Measurements from ENCODE around the gene KERA. TPM values are rescaled to one million over a fixed set of nuclear protein-coding genes. Genes with fewer than 3 reads are reported as not detected.

KERA gene
- total and polyA plus RNA-seq, 9 of the 15 experiments (the other 6 are each of a cell fraction or from before 2014, with no cell fraction given) = not detected

DNA sequence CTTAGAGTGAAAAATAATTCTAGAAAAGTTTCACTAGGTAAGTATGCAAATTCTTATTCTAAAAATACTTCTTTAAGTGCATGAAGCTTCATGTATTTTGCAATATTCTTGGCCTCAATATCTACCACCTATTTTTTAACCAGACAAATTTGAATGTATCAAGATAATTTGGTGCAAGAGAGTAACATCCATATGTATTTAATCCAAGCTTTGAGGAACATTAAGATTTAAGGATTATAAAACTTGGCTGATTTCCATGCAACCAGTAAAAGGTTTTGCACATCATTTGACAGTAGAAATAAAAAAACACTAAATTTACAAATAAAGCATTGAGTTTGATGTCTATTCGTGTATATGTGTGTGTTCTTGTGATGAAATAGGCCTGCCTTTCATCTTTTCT is 45.8 kb upstream of the KERA start (continued):
- TF ChIP-seq, protein P1, sequence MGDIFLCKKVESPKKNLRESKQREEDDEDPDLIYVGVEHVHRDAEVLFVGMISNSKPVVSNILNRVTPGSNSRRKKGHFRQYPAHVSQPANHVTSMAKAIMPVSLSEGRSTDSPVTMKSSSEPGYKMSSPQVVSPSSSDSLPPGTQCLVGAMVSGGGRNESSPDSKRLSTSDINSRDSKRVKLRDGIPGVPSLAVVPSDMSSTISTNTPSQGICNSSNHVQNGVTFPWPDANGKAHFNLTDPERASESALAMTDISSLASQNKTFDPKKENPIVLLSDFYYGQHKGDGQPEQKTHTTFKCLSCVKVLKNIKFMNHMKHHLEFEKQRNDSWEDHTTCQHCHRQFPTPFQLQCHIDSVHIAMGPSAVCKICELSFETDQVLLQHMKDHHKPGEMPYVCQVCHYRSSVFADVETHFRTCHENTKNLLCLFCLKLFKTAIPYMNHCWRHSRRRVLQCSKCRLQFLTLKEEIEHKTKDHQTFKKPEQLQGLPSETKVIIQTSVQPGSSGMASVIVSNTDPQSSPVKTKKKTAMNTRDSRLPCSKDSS (IDR thresholded peaks at IDR 0.05; ENCODE audit: low read depth, partially characterized antibody) = no peak
- TF ChIP-seq GABPB1 (CRISPR knock-in tag; IDR thresholded peaks at IDR 0.05) (no peak), SMARCC2 (IDR thresholded peaks at IDR 0.05; ENCODE audit: low read depth) (no peak)
- TF ChIP-seq, protein P2, sequence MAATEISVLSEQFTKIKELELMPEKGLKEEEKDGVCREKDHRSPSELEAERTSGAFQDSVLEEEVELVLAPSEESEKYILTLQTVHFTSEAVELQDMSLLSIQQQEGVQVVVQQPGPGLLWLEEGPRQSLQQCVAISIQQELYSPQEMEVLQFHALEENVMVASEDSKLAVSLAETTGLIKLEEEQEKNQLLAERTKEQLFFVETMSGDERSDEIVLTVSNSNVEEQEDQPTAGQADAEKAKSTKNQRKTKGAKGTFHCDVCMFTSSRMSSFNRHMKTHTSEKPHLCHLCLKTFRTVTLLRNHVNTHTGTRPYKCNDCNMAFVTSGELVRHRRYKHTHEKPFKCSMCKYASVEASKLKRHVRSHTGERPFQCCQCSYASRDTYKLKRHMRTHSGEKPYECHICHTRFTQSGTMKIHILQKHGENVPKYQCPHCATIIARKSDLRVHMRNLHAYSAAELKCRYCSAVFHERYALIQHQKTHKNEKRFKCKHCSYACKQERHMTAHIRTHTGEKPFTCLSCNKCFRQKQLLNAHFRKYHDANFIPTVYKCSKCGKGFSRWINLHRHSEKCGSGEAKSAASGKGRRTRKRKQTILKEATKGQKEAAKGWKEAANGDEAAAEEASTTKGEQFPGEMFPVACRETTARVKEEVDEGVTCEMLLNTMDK (IDR thresholded peaks at IDR 0.05; ENCODE audit: borderline replicate concordance, insufficient read depth, low read depth, low read length, poor library complexity, severe bottlenecking) = no peak

DNA sequence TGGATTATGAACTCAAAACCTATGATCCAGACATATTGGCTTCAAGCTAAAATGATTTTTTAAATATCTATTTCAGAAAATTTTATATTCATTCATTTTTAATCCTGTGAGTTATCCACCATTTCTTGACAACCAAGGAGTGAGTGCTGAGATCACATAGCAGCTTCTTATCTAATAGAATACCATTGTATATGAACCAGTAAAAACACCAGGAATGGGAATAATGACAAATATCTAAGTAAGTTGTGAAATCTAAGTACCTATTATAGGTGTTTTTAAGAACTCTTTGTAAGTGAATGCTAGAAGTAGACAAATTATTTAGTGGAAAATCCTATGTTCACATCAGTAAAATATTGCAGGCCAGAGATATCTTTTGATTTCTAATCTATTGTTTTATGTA is 45.3 kb upstream of the KERA start:
- DNase-seq (ENCODE audit: extremely low read depth in 1 of 4, low spot score in 3 of 4) (no peak), ATAC-seq (no peak)
- no TSS peak for BruUV-seq (replicated peaks)

More for the DNA sequence above, 45.3 kb upstream of the KERA start:
- H2AFZ ChIP-seq (ENCODE audit: low read depth, low read length) = no peak overlapping the region
- no peaks in the 10 kb centered on the region for H3K9me1 ChIP-seq (ENCODE audit: control insufficient read depth, insufficient read depth, low read length)
- no peaks in the 10 kb centered on the region for H3K27me3 ChIP-seq (ENCODE audit: control insufficient read depth in 2 of 2, insufficient read depth in 2 of 2, low read length in 2 of 2)
- H3K27ac ChIP-seq (ENCODE audit: extremely low read depth, low read depth, low read length) = no peak overlapping the region
- CTCF ChIA-PET (ENCODE audit: low intra/inter-chr PET ratio) = no interaction called here
- POLR2A ChIA-PET = no interaction called here
- intact Hi-C loops (cut with micrococcal nuclease) = loop anchor here (10.0 kb wide), 1 partner anchor 222 kb away; no protein-coding TSS in a partner anchor
- in situ Hi-C loops (cut with MboI) = no loop called here
- no peaks in the 10 kb centered on the region for H3K4me1 ChIP-seq (replicated peaks in 1 of 2; ENCODE audit: control insufficient read depth in 2 of 2, insufficient read depth in 2 of 2, low read length in 2 of 2)
- TF ChIP-seq, protein P3, sequence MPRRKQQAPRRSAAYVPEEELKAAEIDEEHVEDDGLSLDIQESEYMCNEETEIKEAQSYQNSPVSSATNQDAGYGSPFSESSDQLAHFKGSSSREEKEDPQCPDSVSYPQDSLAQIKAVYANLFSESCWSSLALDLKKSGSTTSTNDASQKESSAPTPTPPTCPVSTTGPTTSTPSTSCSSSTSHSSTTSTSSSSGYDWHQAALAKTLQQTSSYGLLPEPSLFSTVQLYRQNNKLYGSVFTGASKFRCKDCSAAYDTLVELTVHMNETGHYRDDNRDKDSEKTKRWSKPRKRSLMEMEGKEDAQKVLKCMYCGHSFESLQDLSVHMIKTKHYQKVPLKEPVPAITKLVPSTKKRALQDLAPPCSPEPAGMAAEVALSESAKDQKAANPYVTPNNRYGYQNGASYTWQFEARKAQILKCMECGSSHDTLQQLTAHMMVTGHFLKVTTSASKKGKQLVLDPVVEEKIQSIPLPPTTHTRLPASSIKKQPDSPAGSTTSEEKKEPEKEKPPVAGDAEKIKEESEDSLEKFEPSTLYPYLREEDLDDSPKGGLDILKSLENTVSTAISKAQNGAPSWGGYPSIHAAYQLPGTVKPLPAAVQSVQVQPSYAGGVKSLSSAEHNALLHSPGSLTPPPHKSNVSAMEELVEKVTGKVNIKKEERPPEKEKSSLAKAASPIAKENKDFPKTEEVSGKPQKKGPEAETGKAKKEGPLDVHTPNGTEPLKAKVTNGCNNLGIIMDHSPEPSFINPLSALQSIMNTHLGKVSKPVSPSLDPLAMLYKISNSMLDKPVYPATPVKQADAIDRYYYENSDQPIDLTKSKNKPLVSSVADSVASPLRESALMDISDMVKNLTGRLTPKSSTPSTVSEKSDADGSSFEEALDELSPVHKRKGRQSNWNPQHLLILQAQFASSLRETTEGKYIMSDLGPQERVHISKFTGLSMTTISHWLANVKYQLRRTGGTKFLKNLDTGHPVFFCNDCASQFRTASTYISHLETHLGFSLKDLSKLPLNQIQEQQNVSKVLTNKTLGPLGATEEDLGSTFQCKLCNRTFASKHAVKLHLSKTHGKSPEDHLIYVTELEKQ (CRISPR knock-in tag; IDR thresholded peaks at IDR 0.05) = no peak
- no peak for TF ChIP-seq SMARCA4 (IDR thresholded peaks at IDR 0.05)
- TF ChIP-seq NELFE (IDR thresholded peaks at IDR 0.05; ENCODE audit: insufficient read depth, insufficient read length) = no peak
- TF ChIP-seq CCNT2 (IDR thresholded peaks at IDR 0.05; ENCODE audit: borderline replicate concordance, extremely low read depth, insufficient read length, low read depth, low read length) = no peak
- TF ChIP-seq SRF (CRISPR knock-in tag; IDR thresholded peaks at IDR 0.05) = no peak
- TF ChIP-seq ZEB2 (IDR thresholded peaks at IDR 0.05) = no peak
- no peak for TF ChIP-seq ZNF217 (CRISPR knock-in tag; IDR thresholded peaks at IDR 0.05)
- H3K4me3 ChIP-seq = no peak overlapping the region
- no peaks in the 10 kb centered on the region for H3K36me3 ChIP-seq (ENCODE audit: control insufficient read depth, insufficient read depth, low read length)
- H3K4me2 ChIP-seq (ENCODE audit: insufficient read depth, low read length) = no peak overlapping the region
- no peak for FAIRE-seq
- no peaks in the 10 kb centered on the region for H3K79me2 ChIP-seq (ENCODE audit: control insufficient read depth, insufficient read depth, low read length)
- no peaks in the 10 kb centered on the region for H4K20me1 ChIP-seq (replicated peaks; ENCODE audit: control insufficient read depth, insufficient read depth, low read length)
- no peaks in the 10 kb centered on the region for H3K9me3 ChIP-seq (replicated peaks; ENCODE audit: control insufficient read depth, insufficient read depth, low read depth, low read length)
- no peak overlapping the region for H3K9ac ChIP-seq (ENCODE audit: insufficient read depth in 1 of 2, low read depth in 2 of 2, low read length in 2 of 2)
